Measurements from ENCODE around the gene EML2. TPM values are rescaled to one million over a fixed set of nuclear protein-coding genes. Genes with fewer than 3 reads are reported as not detected.

Gene EML2
- total RNA-seq, 4 donors from 2014 or later = 1.2 to 18.4 (median 11.6) TPM

- no peak for DNase-seq
- intact Hi-C loops (cut with DNase I; ENCODE audit: low total_unique reads) = no loop called here
- Histone ChIP-seq H3K36me3 (no peaks in the 10 kb centered on the region), H3K4me3 (no peak overlapping the region), H3K27ac (no peak overlapping the region), H3K9me3 (no peaks in the 10 kb centered on the region), H3K4me1 (no peaks in the 10 kb centered on the region), H3K27me3 (no peaks in the 10 kb centered on the region)
- TF ChIP-seq POLR2A (IDR thresholded peaks at IDR 0.05) (no peak), CTCF (IDR thresholded peaks at IDR 0.05) (no peak)
Measured at GRCh38 chr19:45568732-45569131, 70.5 kb downstream of the EML2 start.

- Histone ChIP-seq H3K4me3 (no peak overlapping the region), H3K4me1 (no peaks in the 10 kb centered on the region), H3K27me3 (no peaks in the 10 kb centered on the region), H3K27ac (no peak overlapping the region), H3K36me3 (no peaks in the 10 kb centered on the region), H3K9me3 (no peaks in the 10 kb centered on the region)
- TF ChIP-seq CTCF (IDR thresholded peaks at IDR 0.05) (no peak), POLR2A (IDR thresholded peaks at IDR 0.05) (no peak)
- DNase-seq = no peak
- intact Hi-C loops (cut with DNase I; ENCODE audit: low total_unique reads) = no loop called here
Measured at GRCh38 chr19:45567609-45568008, 71.6 kb downstream of the EML2 start.

GRCh38 chr19:45564131-45564780, 74.9 kb downstream of the EML2 start:
- no peak overlapping the region for H3K4me3 ChIP-seq
- no peaks in the 10 kb centered on the region for H3K9me3 ChIP-seq
- intact Hi-C loops (cut with DNase I; ENCODE audit: low total_unique reads) = no loop called here
- H3K36me3 ChIP-seq = no peaks in the 10 kb centered on the region
- H3K4me1 ChIP-seq = no peaks in the 10 kb centered on the region
- H3K27me3 ChIP-seq = no peaks in the 10 kb centered on the region
- DNase-seq = no peak
- H3K27ac ChIP-seq = no peak overlapping the region
- TF ChIP-seq CTCF (IDR thresholded peaks at IDR 0.05) (no peak), POLR2A (IDR thresholded peaks at IDR 0.05) (no peak)

- intact Hi-C loops (cut with DNase I; ENCODE audit: low total_unique reads) = no loop called here
- Histone ChIP-seq H3K4me1 (no peaks in the 10 kb centered on the region), H3K36me3 (no peaks in the 10 kb centered on the region), H3K4me3 (no peak overlapping the region), H3K27me3 (no peaks in the 10 kb centered on the region), H3K27ac (no peak overlapping the region), H3K9me3 (no peaks in the 10 kb centered on the region)
- no peak for TF ChIP-seq CTCF (IDR thresholded peaks at IDR 0.05)
- no peak for TF ChIP-seq POLR2A (IDR thresholded peaks at IDR 0.05)
- no peak for DNase-seq
Measured at GRCh38 chr19:45560686-45561085, 78.5 kb downstream of the EML2 start.

GRCh38 chr19:45560038-45560437, 79.2 kb downstream of the EML2 start:
- no peak for DNase-seq
- TF ChIP-seq POLR2A (IDR thresholded peaks at IDR 0.05) = no peak
- TF ChIP-seq CTCF (IDR thresholded peaks at IDR 0.05) = no peak
- H3K27me3 ChIP-seq = no peaks in the 10 kb centered on the region
- no peak overlapping the region for H3K27ac ChIP-seq
- intact Hi-C loops (cut with DNase I; ENCODE audit: low total_unique reads) = no loop called here
- H3K9me3 ChIP-seq = no peaks in the 10 kb centered on the region
- no peaks in the 10 kb centered on the region for H3K4me1 ChIP-seq
- H3K36me3 ChIP-seq = no peaks in the 10 kb centered on the region
- H3K4me3 ChIP-seq = no peak overlapping the region

MicroRNA genes within 50 kb of the gene (microRNA counts, 767-probe panel; counts per million panel counts)
- 3,372 to 4,310 counts per million in 2 donors for microRNA hsa-miR-330-3p
- 0 counts per million in 2 donors for microRNA hsa-miR-330-5p
- 0 counts per million in 2 donors for microRNA hsa-miR-642a-5p
- 0 counts per million in 2 donors for microRNA hsa-miR-642b-3p

Small RNA genes within 50 kb of the gene (microRNA-seq; reads per million reads assigned to microRNA genes)
- 50.5 reads per million, percentile 46 among the genes with 10 or more reads in this experiment for gene MIR330 (ENCODE audit: borderline microRNAs expressed, borderline replicate concordance)
- gene MIR642A (ENCODE audit: borderline microRNAs expressed, borderline replicate concordance) = not detected
- gene MIR642B (ENCODE audit: borderline microRNAs expressed, borderline replicate concordance) = not detected

Small RNA genes within 50 kb of the gene (small RNA-seq; reads per million reads assigned to genes)
- gene MIR642A (not detected), gene RN7SL836P (not detected)

Other genes starting within 250 kb of the EML2 start
- gene PPP1R13L, start 234.3 kb downstream of the EML2 start, total RNA-seq = 10 to 100 TPM in 1 of 4 donors, 1 to 10 TPM in 2, under 1 TPM in 1; 0.51 to 30.2 (median 3.0) TPM
- gene POLR1G, start 232.8 kb downstream of the EML2 start, total RNA-seq = 10 to 100 TPM in 1 of 4 donors, 1 to 10 TPM in 2, under 1 TPM in 1; 0.26 to 11.3 (median 3.5) TPM
- gene ERCC1, start 215.5 kb downstream of the EML2 start, total RNA-seq = 100 to 1,000 TPM in 1 of 4 donors, 10 to 100 TPM in 3; 37.9 to 130 (median 68.0) TPM
- 10 to 100 TPM in 2 of 4 donors, 1 to 10 TPM in 1, not detected in 1; 8.1 to 52.1 (median 28.6) TPM for gene FOSB, start 171.4 kb downstream of the EML2 start, total RNA-seq
- gene RTN2, start 142.3 kb downstream of the EML2 start, total RNA-seq = 1 to 10 TPM in 3 of 4 donors, not detected in 1; 5.9 to 9.0 (median 7.0) TPM
- gene PPM1N, start 141.0 kb downstream of the EML2 start, total RNA-seq = 10 to 100 TPM in 1 of 4 donors, not detected in 3; 42.5 TPM
- 100 to 1,000 TPM in 1 of 4 donors, 10 to 100 TPM in 3; 21.5 to 157 (median 38.3) TPM for gene VASP, start 131.9 kb downstream of the EML2 start, total RNA-seq
- 1 to 10 TPM; 2.8 to 9.1 (median 5.1) TPM for gene OPA3, start 54.6 kb downstream of the EML2 start, total RNA-seq
- 10 to 100 TPM in 1 of 4 donors, 1 to 10 TPM in 2, under 1 TPM in 1; 0.62 to 13.5 (median 6.6) TPM for gene GPR4, start 37.2 kb downstream of the EML2 start, total RNA-seq
- gene GIPR, start 28.8 kb upstream of the EML2 start, total RNA-seq = under 1 TPM in 1 of 4 donors, not detected in 3; 0.98 TPM
- 100 to 1,000 TPM in 3 of 4 donors, 10 to 100 TPM in 1; 96.0 to 386 (median 310) TPM for gene SNRPD2, start 52.6 kb upstream of the EML2 start, total RNA-seq
- gene QPCTL, start 53.3 kb upstream of the EML2 start, total RNA-seq = 10 to 100 TPM in 1 of 4 donors, 1 to 10 TPM in 2, not detected in 1; 6.5 to 18.2 (median 9.5) TPM
- 10 to 100 TPM in 3 of 4 donors, 1 to 10 TPM in 1; 7.0 to 36.1 (median 15.2) TPM for gene FBXO46, start 91.5 kb upstream of the EML2 start, total RNA-seq
- gene MEIOSIN, start 94.0 kb upstream of the EML2 start, total RNA-seq = not detected
- 10 to 100 TPM in 2 of 4 donors, 1 to 10 TPM in 2; 4.4 to 48.9 (median 12.5) TPM for gene SIX5, start 129.9 kb upstream of the EML2 start, total RNA-seq
- gene DMPK, start 143.1 kb upstream of the EML2 start, total RNA-seq = 100 to 1,000 TPM in 1 of 4 donors, 10 to 100 TPM in 3; 15.3 to 211 (median 43.8) TPM
- 100 to 1,000 TPM in 1 of 4 donors, 10 to 100 TPM in 2, 1 to 10 TPM in 1; 4.4 to 103 (median 36.9) TPM for gene DMWD, start 153.4 kb upstream of the EML2 start, total RNA-seq
- under 1 TPM in 2 of 4 donors, not detected in 2; 0.14 to 0.40 TPM for gene RSPH6A, start 175.9 kb upstream of the EML2 start, total RNA-seq
- gene SYMPK, start 223.8 kb upstream of the EML2 start, total RNA-seq = 10 to 100 TPM; 32.0 to 72.6 (median 46.4) TPM
- not detected for gene FOXA3, start 224.9 kb upstream of the EML2 start, total RNA-seq
- 10 to 100 TPM in 3 of 4 donors, 1 to 10 TPM in 1; 8.2 to 38.4 (median 23.3) TPM for gene IRF2BP1, start 246.7 kb upstream of the EML2 start, total RNA-seq

All from uterus (tissue), 4 donors.